GM19240 (cell line): ENCODE data around the gene WNT3.
"Not testable (repeated sequence)": the region's sequence is repeated elsewhere in the genome, so short reads cannot be mapped to it uniquely, and the experiment has no call there.

Experiments
- DNase-seq: peaks from one replicate; pipeline ENCODE4 v3.0.0; 2011; ENCODE audit warnings: low spot score; ENCODE audit not compliant: insufficient read length

Gene WNT3

DNA sequence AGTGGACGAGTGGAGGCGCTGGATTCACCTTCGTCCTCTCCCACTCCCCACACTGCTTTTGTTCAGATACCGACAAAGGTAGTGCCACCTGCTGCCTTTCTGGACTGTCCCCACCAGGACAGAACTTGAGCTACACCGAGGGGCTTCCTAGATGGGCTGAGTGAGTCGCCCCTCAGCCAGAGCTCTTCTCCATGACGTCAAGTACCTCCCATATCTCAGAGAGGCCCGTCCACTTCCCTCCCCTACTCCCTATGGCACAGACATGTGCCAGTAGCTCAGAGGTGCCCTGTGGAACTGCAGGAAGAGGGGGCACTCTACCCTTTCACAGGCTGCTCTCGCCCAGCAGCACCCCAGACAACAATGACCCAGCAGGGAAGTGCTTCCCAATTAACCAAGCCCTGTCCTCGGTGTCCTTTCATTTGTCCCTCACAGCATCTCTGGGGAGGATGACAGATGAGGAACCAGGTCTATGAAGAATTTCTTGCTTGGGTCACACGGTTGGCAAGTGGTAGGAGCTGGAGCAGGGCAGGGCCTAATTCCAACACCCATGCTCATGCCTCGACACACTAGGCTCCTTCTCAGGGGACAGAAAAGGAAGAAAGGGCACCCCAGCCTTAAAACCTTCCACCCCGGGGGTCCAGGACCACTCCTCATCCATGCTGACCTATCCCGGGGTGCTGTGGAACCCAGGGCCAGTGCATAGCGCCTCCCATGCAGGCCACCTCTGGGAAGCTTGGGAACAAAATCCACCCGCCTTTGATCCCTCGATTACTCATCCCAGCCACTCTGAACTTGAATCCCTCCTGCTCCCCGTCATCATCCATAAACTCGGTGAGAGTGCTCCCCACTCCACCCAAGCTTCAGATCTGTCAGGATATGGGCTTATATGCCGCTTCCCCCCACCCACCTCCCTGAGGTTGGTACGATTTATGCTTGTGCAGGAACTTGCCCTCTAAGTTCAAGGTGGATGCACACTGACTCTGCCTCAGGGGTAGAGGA is 51.7 kb downstream of the WNT3 start:
- DNase-seq = no peak

DNA sequence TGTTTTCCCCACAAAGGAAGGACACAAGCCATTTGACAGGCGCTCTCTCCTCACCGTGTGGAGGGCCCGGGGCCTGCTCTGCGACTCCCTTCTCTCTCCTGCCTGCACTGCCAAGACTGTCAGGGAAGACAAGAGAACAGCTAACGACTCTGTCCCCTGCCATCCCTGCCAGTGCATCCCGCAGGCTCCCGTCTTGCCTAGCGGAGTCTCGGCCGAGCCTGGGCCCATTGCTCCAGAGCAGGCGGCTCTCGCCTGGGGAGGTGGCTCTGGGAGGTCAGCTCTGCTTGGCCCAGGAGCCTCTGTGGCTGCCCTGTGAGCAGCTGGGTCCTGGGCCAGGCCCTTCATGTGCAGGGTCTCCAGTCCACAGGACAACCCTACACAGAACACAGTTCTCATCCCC is 53.0 kb downstream of the WNT3 start:
- DNase-seq = no peak

GRCh38 chr17:46764709-46765401 is 53.6 kb downstream of the WNT3 start:
- DNase-seq = no peak

DNA sequence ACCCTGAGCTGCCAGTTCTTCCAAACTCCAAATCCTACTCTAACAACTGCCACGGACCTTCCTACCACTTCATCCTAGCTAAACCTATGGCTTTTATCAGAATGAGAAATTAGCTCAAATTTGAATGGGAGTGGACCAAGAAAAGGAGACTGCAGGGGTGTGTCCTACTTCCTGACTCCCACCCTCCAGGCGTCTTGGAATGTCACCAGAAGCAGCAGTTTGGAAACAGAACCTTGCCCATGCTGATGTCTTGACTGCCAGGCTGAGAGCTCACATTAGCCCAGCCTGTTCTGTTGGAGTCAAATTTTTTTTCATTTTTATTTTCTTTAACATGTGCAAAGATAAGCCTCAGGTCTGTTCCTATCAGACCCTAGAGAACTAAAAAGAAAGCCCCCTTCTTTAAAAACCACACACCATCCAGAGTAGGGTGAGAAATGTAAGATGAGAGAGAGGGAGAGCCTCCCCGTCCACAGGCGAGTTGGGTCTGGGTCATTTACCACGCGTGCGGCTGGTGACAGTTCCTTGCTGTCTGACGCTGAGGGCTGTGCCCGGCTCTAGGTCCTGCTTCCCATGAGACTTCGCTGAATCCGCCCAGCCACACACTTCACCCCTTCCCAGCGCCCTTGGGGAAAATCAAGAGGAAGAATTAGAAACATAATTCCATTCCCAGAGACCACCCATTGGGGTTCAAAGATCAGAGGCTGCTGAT is 54.3 kb downstream of the WNT3 start:
- DNase-seq = no peak

DNA sequence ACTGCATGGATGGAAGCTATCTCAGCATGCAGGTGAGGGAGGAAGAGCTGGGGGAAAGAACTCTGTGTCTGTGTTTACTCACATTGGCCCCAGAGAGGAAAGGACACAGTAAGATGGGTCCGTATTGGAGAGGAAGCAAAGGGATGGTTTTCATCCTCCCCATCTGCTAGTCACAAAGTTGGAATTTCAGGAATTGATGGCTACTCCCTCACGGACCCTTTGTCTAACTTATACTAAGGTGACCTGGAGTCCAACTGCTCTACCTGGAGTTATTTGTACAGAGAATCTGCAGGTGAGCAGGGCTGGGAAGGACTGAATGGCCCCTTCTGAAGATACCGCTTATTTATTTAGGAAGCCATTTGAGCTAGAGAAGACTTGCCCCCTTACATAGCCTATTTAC is 55.1 kb downstream of the WNT3 start:
- DNase-seq = no peak

DNA sequence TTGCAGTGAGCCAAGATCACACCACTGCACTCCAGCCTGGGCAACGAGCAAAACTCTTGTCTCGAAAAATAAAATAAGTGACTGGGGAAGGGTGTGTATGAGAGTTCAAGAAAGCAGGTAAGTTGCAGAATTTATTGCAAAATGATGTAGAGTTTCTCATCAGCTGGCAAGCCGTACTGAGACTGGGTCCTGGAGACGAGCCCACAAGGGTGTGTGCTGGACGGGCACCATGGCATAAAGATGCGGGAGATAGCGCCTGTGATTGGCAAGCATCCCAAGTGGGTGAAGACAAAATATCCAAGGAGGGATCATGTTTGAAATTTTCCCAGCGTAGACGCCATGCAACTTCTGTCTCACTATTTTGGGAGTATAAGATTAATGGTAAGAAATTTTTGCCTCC is 59.4 kb downstream of the WNT3 start:
- DNase-seq = no peak

GRCh38 chr17:46758614-46759013 is 59.9 kb downstream of the WNT3 start:
- no peak for DNase-seq

DNA sequence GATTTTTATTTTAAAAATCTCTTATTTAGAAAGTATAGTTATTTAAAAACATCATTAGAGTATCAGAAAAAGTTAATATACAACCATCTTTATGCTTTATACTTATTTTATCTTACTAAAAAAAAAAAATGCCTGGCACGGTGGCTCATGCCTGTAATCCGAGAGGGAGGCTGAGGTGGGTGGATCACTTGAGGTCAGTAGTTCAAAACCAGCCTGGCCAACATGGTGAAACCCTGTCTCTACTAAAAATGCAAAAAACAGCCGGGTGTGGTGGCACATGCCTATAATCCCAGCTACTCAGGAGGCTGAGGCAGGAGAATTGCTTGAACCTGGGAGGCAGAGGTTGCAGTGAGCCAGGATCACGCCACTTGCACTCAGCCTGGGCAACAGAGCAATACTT is 60.9 kb downstream of the WNT3 start:
- DNase-seq = not testable (repeated sequence)

DNA sequence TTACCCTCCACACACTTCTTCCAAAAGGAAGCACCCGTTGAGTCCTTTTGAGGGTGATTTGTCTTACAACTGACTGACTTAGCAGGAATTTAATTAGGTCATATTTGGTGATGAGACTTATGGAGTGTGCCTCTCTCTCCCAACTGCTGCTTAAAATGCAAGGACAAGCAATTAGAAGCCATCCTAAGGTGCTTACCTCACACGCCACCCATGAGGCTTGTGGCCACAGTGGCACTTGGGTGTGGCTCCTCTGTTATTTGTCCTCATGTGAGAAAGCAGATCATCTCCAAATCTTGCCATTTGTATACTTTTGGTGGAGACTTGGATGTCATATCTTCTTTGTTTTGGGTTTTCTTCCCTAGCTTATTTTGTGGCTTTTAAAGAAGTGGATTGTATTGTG is 61.6 kb downstream of the WNT3 start:
- DNase-seq = no peak

DNA sequence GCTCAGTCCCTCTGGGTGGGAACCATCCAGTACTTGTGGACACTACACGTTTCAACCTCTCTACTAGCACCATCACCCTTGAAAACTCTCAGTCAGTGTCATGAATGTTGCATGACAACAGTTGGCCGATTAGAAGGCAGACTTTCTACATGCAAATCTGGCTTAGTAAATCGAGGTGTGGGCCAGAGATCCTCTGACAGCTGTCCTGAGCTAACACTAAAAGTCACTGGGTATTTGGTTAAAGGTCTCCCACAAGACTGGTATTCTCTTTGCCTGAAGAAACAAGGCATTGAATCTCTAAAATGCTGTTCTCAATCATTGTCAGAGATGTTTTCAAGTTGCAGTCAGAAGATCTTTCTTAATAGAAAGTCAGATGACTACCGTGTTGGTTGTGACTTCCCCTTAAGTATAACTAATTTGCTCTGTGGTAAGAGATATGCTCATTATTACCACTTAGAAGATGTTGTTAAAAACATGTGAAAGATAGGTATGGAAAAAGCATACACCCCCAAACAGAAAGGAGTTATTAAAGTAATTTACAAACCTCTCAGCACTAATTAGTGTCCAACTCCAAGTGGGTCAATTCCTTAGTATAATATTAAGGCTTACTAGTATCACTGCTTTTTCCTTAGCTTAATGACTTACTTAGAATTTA is 62.3 kb downstream of the WNT3 start:
- DNase-seq = no peak

DNA sequence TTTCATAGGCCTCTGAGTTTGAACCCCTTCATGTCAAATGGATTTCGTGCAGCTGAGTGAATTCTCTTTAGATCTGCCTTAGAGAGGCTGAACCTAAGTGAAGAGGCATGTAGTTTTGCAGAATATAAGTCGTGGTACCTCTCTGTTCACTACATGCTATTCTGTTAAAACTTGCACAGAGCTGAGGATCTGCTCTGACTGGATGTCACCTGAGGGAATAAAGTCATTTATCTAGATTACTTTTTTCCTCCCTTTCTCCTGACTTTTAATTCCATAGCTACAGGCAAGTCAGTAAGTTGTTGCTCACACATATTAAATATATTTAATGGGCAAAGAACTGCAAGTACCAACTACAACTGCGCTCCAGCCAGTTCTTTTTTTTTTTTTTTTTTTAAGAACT is 64.7 kb downstream of the WNT3 start:
- DNase-seq = no peak

GRCh38 chr17:46751425-46751824 is 67.1 kb downstream of the WNT3 start:
- no peak for DNase-seq

- DNase-seq = no peak
Measured at GRCh38 chr17:46745376-46745775, 73.1 kb downstream of the WNT3 start.

DNA sequence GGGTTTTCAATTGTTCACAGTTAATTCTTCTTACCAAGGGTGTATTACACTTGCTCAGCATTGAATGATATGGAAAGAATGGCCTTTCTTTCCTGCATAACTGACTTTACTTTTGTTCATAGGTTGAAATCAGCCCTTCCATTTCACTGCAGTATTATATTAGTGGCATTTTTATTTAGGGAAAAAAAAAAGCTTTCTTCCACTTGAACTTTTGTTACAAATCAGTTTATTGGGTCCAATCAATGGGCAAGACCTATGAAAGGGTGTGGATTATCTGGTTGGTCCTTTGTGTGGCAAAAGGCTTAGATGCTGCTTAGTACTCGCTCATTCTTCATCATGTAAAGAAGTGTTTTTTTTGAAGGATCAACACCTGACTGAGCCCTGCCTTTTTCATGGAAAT is 74.1 kb downstream of the WNT3 start:
- DNase-seq = no peak

- DNase-seq = no peak
Measured at GRCh38 chr17:46742565-46743270, 75.8 kb downstream of the WNT3 start.

- no peak for DNase-seq
Measured at GRCh38 chr17:46741122-46741730, 77.3 kb downstream of the WNT3 start.

DNA sequence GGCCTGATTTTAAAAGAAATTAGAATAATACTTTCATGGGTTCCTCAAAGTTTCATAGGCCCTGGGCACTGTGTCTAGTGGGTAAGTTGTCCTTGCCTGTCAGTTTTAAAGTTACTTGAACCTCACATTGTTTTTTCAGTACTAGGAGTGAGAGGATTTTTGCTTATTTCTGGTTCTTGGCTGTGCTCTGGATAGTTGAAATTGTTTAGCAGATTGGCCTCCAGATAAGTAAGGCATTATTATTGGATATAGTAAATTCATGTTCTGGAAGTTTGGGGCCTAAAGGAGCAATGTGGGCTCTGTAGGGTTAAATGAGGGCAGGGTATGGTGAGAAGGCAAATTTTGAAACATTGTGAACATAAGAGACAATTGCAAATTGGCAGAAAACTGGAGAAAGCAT is 78.5 kb downstream of the WNT3 start:
- no peak for DNase-seq

GRCh38 chr17:46738544-46738943 is 79.9 kb downstream of the WNT3 start:
- no peak for DNase-seq

DNA sequence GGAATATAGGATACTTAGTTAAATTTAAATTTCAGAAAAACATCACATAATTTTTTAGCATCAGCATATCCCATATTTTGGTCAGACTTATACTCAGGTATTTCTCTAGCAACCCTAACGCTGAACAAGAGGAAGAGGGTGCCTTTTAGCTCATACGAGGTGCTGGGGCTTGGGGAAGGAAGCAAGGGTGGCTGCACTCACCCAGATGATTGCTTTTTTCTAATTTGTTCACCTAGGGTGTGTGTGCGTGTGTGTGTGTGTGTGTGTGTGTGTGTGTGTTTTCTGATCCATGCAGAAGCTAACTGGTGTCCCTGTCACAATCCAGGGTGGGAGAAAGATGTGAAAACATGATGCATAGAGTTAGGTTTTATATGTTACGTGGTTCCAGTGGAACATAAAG is 81.2 kb downstream of the WNT3 start:
- no peak for DNase-seq

- no peak for DNase-seq
Measured at GRCh38 chr17:46736100-46736499, 82.4 kb downstream of the WNT3 start.
